Measurements from ENCODE around the gene FILIP1L. TPM values are rescaled to one million over a fixed set of nuclear protein-coding genes. Genes with fewer than 3 reads are reported as not detected.

The FILIP1L gene
- total RNA-seq, 1 experiment from 2014 or later = 0.07 TPM

GRCh38 chr3:100068826-100069225 is 45.5 kb downstream of the FILIP1L start:
- no peaks in the 10 kb centered on the region for H4K20me1 ChIP-seq (ENCODE audit: control insufficient read depth, insufficient read depth, insufficient read length)
- Mint-ChIP-seq H3K4me1 (peaks cover 19 to 20% of the 10 kb centered on the region in 2 experiments), H3K4me3 (no peak overlapping the region), H3K9me3 (no peaks in the 10 kb centered on the region), H3K36me3 (ENCODE audit: insufficient read depth in 1 of 3, low read depth in 3 of 3) (no peaks in the 10 kb centered on the region), H3K27ac (no peak overlapping the region), H3K27me3 (ENCODE audit: low read depth) (no peaks in the 10 kb centered on the region)
- H3K9me3 ChIP-seq (ENCODE audit: control insufficient read depth, low read depth, low read length) = no peaks in the 10 kb centered on the region
- H3K14ac ChIP-seq (ENCODE audit: insufficient read depth, low read length) = no peak overlapping the region
- no peak overlapping the region for H3K9ac ChIP-seq (ENCODE audit: extremely low read depth, insufficient read length, low read length)
- no peak overlapping the region for H4K91ac ChIP-seq (ENCODE audit: insufficient read length, low read depth, low read length)
- no CpG with 5 or more reads among the region's 5 CpGs for WGBS (ENCODE audit: extremely low coverage, insufficient read length, low lambda C conversion rate)
- no peak overlapping the region for H2AFZ ChIP-seq (ENCODE audit: low read length)
- H3K23me2 ChIP-seq (ENCODE audit: insufficient read length, low read depth, low read length, poor library complexity, severe bottlenecking) = no peaks in the 10 kb centered on the region
- TF ChIP-seq, protein P1, sequence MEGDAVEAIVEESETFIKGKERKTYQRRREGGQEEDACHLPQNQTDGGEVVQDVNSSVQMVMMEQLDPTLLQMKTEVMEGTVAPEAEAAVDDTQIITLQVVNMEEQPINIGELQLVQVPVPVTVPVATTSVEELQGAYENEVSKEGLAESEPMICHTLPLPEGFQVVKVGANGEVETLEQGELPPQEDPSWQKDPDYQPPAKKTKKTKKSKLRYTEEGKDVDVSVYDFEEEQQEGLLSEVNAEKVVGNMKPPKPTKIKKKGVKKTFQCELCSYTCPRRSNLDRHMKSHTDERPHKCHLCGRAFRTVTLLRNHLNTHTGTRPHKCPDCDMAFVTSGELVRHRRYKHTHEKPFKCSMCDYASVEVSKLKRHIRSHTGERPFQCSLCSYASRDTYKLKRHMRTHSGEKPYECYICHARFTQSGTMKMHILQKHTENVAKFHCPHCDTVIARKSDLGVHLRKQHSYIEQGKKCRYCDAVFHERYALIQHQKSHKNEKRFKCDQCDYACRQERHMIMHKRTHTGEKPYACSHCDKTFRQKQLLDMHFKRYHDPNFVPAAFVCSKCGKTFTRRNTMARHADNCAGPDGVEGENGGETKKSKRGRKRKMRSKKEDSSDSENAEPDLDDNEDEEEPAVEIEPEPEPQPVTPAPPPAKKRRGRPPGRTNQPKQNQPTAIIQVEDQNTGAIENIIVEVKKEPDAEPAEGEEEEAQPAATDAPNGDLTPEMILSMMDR (conservative IDR thresholded peaks at IDR 0.05) = peak; percentile 80
- H2BK12ac ChIP-seq (ENCODE audit: insufficient read length, low read depth, low read length) = no peak overlapping the region
- peak; percentile 77 for DNase-seq
- no peak overlapping the region for H3K23ac ChIP-seq (ENCODE audit: insufficient read length, low read depth, low read length)
- H3K79me2 ChIP-seq (ENCODE audit: insufficient read depth, low read length) = no peaks in the 10 kb centered on the region
- no peak overlapping the region for H3K4me2 ChIP-seq (ENCODE audit: insufficient read depth, insufficient read length, low read length)
- H4K5ac ChIP-seq (ENCODE audit: insufficient read length, low read depth, low read length) = no peak overlapping the region
- no peak overlapping the region for H3K56ac ChIP-seq (ENCODE audit: insufficient read length, low read depth, low read length)
- no peak overlapping the region for H2BK15ac ChIP-seq (ENCODE audit: low read depth, low read length)
- no peaks in the 10 kb centered on the region for H3K27me3 ChIP-seq (ENCODE audit: insufficient read depth, low read length)
- peaks cover 2% of the 10 kb centered on the region for H3K4me1 ChIP-seq (ENCODE audit: insufficient read depth, low read length)
- no peak overlapping the region for H3T11ph ChIP-seq (ENCODE audit: low read length)
- no peaks in the 10 kb centered on the region for H3K79me1 ChIP-seq (ENCODE audit: insufficient read depth, low read depth, low read length, poor library complexity, severe bottlenecking)
- H3K27ac ChIP-seq (ENCODE audit: insufficient read length, low read depth, low read length) = no peak overlapping the region
- no peak overlapping the region for H2AK5ac ChIP-seq (ENCODE audit: insufficient read length, low read length)
- H2BK5ac ChIP-seq (ENCODE audit: insufficient read length, low read length) = no peak overlapping the region
- H2BK120ac ChIP-seq (ENCODE audit: low read depth, low read length, poor library complexity, severe bottlenecking) = no peak overlapping the region
- no peak overlapping the region for H3K18ac ChIP-seq (ENCODE audit: insufficient read length, low read depth, low read length)
- no peak overlapping the region for H2BK20ac ChIP-seq (ENCODE audit: low read depth, low read length, poor library complexity, severe bottlenecking)
- H3K4ac ChIP-seq (ENCODE audit: low read depth, low read length) = no peak overlapping the region
- no peak overlapping the region for H4K8ac ChIP-seq (replicated peaks; ENCODE audit: insufficient read length, low read depth, low read length)
